GM21529 (cell line): ENCODE measurements around the gene BNIP2.
A peak's percentile ranks its signal among the peaks of the same experiment; 100 is the strongest.
"Not testable (repeated sequence)": the region's sequence is repeated elsewhere in the genome, so short reads cannot be mapped to it uniquely, and the experiment has no call there.

Source experiments
- ATAC-seq: cut with Tn5 transposase; IDR thresholded peaks from one replicate; pipeline ENCODE4 v1.9.1; 2021; ENCODE audit not compliant: unreplicated experiment

BNIP2 gene

GRCh38 chr15:59688782-59689625 is at the start of gene BNIP2:
Gene BNIP2, minus strand, starts transcription at chr15:59689320. Its CDS starts 6,863 bp downstream, at chr15:59682457.
- peak; percentile 82 for ATAC-seq

GRCh38 chr15:59738676-59739075 is 49.6 kb upstream of the BNIP2 start:
- ATAC-seq: no peak

- ATAC-seq: no peak
Observed at GRCh38 chr15:59736181-59736580, 47.1 kb upstream of the BNIP2 start.

- no peak for ATAC-seq
Observed at GRCh38 chr15:59725151-59725486, 36.0 kb upstream of the BNIP2 start.

GRCh38 chr15:59723687-59724346 is 34.7 kb upstream of the BNIP2 start:
- ATAC-seq: no peak

GRCh38 chr15:59722476-59722875 is 33.4 kb upstream of the BNIP2 start:
- no peak for ATAC-seq

- no peak for ATAC-seq
Observed at GRCh38 chr15:59722037-59722436, 32.9 kb upstream of the BNIP2 start.

GRCh38 chr15:59721411-59721810 is 32.3 kb upstream of the BNIP2 start:
- ATAC-seq: no peak

- ATAC-seq: no peak
Observed at GRCh38 chr15:59713177-59713576, 24.1 kb upstream of the BNIP2 start.

- no peak for ATAC-seq
Observed at GRCh38 chr15:59711451-59712243, 22.5 kb upstream of the BNIP2 start.

- no peak for ATAC-seq
Observed at GRCh38 chr15:59707619-59708018, 18.5 kb upstream of the BNIP2 start.

GRCh38 chr15:59703979-59704796 is 15.1 kb upstream of the BNIP2 start:
- no peak for ATAC-seq

- no peak for ATAC-seq
Observed at GRCh38 chr15:59702351-59702750, 13.2 kb upstream of the BNIP2 start.

- no peak for ATAC-seq
Observed at GRCh38 chr15:59701880-59702279, 12.8 kb upstream of the BNIP2 start.

GRCh38 chr15:59699810-59700431 is 10.8 kb upstream of the BNIP2 start:
- no peak for ATAC-seq

GRCh38 chr15:59698065-59698464 is 8.9 kb upstream of the BNIP2 start:
- not testable (repeated sequence) for ATAC-seq

- ATAC-seq: no peak
Observed at GRCh38 chr15:59696332-59696731, 7.2 kb upstream of the BNIP2 start.

- ATAC-seq: no peak
Observed at GRCh38 chr15:59694779-59695178, 5.7 kb upstream of the BNIP2 start.

- no peak for ATAC-seq
Observed at GRCh38 chr15:59691194-59691805, 2.2 kb upstream of the BNIP2 start.
